Vagina (tissue), 2 donors: ENCODE data around the gene TXN. TPM values are rescaled to one million over a fixed set of nuclear protein-coding genes. Genes with fewer than 3 reads are reported as not detected.

Experiments used
- DNase-seq, 2 donors: peaks; one replicate each; pipeline ENCODE4 v3.0.0-alpha.2; 2017; ENCODE audit errors: extremely low spot score in 2 of 2
- H3K27ac ChIP-seq: fragments of 200-600 bp; sonication (generic); one replicate; pipeline ENCODE4 v1.5.1; 2019
- H3K27me3 ChIP-seq: fragments of 200-600 bp; sonication (generic); one replicate; pipeline ENCODE4 v1.5.1; 2019
- H3K36me3 ChIP-seq, 2 donors: fragments of 200-600 bp; sonication (generic); one replicate each; pipeline ENCODE4 v1.5.1; 2017 to 2019
- H3K4me1 ChIP-seq: fragments of 200-600 bp; sonication (generic); one replicate; pipeline ENCODE4 v1.5.1; 2019
- H3K4me3 ChIP-seq, 2 donors: fragments of 200-600 bp; sonication (generic); 1 replicate in 1 of 2; 2 replicates in 1 of 2; pipeline ENCODE4 v1.5.1; 2016 to 2019
- H3K9me3 ChIP-seq: fragments of 200-600 bp; sonication (generic); one replicate; pipeline ENCODE4 v1.5.1; 2019
- POLR2A ChIP-seq, 2 donors: fragments of 450-650 bp; IDR thresholded peaks; one replicate each; pipeline ENCODE4 v1.6.1; 2017; ENCODE audit warnings: antibody characterized with exemption in 2 of 2, mild to moderate bottlenecking in 2 of 2, moderate library complexity in 2 of 2
- POLR2AphosphoS5 ChIP-seq, 2 donors: sonication (generic); formaldehyde crosslinking; IDR thresholded peaks; one replicate each; pipeline ENCODE4 v1.9.0; 2017; ENCODE audit warnings: antibody characterized with exemption in 2 of 2, mild to moderate bottlenecking in 2 of 2, low read depth in 1 of 2; ENCODE audit not compliant: insufficient read depth in 1 of 2
- intact Hi-C: fragments of 100-400 bp; cut with DNase I; formaldehyde crosslinking; loops from one replicate; pipeline ENCODE4 v1.15.1; 2023
- total RNA-seq: library from RNA; depleted of rRNA; stranded (reverse); fragments of >200 nt; gene quantifications from one replicate; pipeline ENCODE4 v1.2.3, GENCODE V29; 2016
- TF ChIP-seq, protein P1 (sequence below), 3 experiments: fragments of 450-650 bp in 2 of 3; fragments of 200-600 bp in 1 of 3; sonication (generic) in 1 of 3; IDR thresholded peaks; one replicate each; pipeline ENCODE4 v1.5.1; 2017 to 2019; ENCODE audit warnings: antibody characterized with exemption in 3 of 3, mild to moderate bottlenecking in 2 of 3, moderate library complexity in 2 of 3

Gene TXN
- total RNA-seq, 1 donor from 2014 or later = 162 TPM

DNA sequence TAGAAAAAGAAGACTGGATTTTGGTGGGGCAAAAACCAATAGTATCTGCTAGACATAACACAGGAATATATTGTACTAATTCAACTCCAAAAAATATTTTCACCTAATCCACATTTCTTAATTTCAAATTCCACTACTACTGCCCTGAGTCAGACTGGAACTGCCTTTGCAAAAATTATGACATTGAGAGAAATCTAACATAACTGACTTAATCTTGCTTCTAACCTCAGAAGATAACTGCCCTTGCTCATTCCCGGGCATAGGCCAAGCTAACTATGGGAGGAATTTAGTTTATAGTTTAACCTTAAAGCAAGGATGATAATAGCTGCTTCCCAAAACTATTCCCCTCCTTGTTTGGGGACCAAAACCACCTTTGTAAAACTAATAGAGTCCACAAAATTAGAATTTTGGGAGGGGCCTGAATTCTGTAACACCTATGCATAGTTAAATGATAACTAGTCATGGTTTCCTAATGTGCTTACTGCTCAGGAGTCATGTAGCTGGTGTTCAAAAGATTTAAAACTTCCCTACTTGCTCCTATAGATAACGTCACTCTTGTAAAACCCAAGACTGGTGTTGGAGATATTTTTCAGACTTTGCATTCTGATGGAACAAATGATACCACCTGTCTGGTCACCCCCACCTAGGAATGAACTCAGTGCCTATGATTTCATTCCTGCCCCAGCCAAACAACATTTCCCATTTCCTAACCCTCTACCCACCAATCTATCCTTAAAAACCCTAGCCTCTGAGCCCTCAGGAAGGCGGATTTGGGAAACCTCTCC, 14.1 kb upstream of the TXN start:
- Histone ChIP-seq H3K36me3 (no peaks in the 10 kb centered on the region), H3K27me3 (no peaks in the 10 kb centered on the region), H3K9me3 (no peaks in the 10 kb centered on the region), H3K27ac (no peak overlapping the region), H3K4me3 (no peak overlapping the region), H3K4me1 (no peaks in the 10 kb centered on the region)
- intact Hi-C loops = no loop called here
- no peak for DNase-seq
- TF ChIP-seq POLR2A (IDR thresholded peaks at IDR 0.05) = no peak
- no peak for TF ChIP-seq POLR2AphosphoS5 (IDR thresholded peaks at IDR 0.05; ENCODE audit: insufficient read depth in 1 of 2, low read depth in 1 of 2)
- TF ChIP-seq, protein P1, sequence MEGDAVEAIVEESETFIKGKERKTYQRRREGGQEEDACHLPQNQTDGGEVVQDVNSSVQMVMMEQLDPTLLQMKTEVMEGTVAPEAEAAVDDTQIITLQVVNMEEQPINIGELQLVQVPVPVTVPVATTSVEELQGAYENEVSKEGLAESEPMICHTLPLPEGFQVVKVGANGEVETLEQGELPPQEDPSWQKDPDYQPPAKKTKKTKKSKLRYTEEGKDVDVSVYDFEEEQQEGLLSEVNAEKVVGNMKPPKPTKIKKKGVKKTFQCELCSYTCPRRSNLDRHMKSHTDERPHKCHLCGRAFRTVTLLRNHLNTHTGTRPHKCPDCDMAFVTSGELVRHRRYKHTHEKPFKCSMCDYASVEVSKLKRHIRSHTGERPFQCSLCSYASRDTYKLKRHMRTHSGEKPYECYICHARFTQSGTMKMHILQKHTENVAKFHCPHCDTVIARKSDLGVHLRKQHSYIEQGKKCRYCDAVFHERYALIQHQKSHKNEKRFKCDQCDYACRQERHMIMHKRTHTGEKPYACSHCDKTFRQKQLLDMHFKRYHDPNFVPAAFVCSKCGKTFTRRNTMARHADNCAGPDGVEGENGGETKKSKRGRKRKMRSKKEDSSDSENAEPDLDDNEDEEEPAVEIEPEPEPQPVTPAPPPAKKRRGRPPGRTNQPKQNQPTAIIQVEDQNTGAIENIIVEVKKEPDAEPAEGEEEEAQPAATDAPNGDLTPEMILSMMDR (IDR thresholded peaks at IDR 0.05) = no peak

DNA sequence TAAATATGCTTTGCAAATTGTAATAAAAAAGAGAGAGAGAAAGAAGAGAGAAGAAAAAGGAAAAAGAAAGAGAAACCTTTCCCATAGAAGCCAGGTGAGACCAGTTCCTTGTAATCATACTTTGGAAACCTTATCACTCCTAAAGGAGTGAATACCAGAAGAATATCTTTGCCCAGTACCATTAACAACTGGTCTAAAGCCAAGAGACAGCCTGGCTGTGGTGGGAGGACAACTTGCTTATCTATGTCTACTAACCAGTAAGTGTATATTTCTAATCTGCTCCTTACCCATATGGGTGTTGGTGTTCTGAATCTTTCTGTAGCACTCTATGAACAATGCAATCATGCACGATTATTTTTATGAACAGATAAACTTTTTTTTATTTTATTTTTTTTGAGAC, 10.5 kb upstream of the TXN start:
- Histone ChIP-seq H3K4me1 (no peaks in the 10 kb centered on the region), H3K4me3 (no peak overlapping the region), H3K9me3 (no peaks in the 10 kb centered on the region), H3K27me3 (no peaks in the 10 kb centered on the region), H3K36me3 (no peaks in the 10 kb centered on the region), H3K27ac (no peak overlapping the region)
- DNase-seq = no peak
- no peak for TF ChIP-seq POLR2A (IDR thresholded peaks at IDR 0.05)
- TF ChIP-seq POLR2AphosphoS5 (IDR thresholded peaks at IDR 0.05; ENCODE audit: insufficient read depth in 1 of 2, low read depth in 1 of 2) = no peak
- TF ChIP-seq, protein P1 (IDR thresholded peaks at IDR 0.05) = no peak
- intact Hi-C loops = no loop called here

DNA sequence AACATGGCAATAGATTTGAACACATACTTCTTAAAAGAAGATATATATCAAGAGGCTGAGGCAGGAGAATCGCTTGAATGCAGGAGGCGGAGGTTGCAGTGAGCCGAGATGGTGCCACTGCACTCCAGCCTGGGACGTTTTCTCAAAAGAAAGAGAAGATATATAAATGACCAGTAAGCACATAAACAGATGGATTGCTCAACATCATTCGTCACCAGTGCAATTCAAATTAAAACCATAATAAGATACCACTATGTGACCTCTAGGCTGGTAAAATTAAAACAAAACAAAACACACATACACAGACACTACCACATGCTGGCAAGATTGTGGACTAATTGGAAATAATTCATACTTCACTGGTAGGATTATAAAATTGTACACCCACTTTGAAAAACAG, 5.3 kb upstream of the TXN start:
- intact Hi-C loops = no loop called here
- Histone ChIP-seq H3K4me1 (peaks cover 15% of the 10 kb centered on the region), H3K36me3 (no peaks in the 10 kb centered on the region), H3K9me3 (no peaks in the 10 kb centered on the region), H3K27me3 (no peaks in the 10 kb centered on the region), H3K4me3 (no peak overlapping the region), H3K27ac (no peak overlapping the region)
- DNase-seq = no peak
- TF ChIP-seq POLR2AphosphoS5 (IDR thresholded peaks at IDR 0.05; ENCODE audit: insufficient read depth in 1 of 2, low read depth in 1 of 2) (no peak), POLR2A (IDR thresholded peaks at IDR 0.05) (no peak)
- TF ChIP-seq, protein P1 (IDR thresholded peaks at IDR 0.05) = no peak

DNA sequence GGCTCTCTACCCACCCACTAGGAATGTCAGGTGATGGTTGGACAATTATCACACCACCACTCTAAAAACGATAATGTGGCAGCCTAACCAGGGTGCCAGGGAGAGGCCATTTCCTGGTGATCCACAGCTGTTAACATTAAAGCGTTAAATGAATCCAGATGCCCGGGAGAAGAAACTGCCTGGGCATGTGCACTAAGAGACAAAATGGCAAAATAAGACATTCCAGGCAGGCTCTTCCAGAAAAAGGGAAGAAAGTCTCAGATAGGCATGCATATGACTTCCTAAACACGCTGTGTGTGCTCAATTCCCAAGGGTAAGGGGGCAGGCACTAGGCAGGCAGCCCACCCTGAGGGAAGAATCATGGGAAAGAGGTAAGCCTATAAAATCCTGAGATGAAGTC, 4.6 kb upstream of the TXN start:
- TF ChIP-seq, protein P1 (IDR thresholded peaks at IDR 0.05) = no peak
- TF ChIP-seq POLR2A (IDR thresholded peaks at IDR 0.05) = no peak
- TF ChIP-seq POLR2AphosphoS5 (IDR thresholded peaks at IDR 0.05; ENCODE audit: insufficient read depth in 1 of 2, low read depth in 1 of 2) = no peak
- Histone ChIP-seq H3K36me3 (no peaks in the 10 kb centered on the region), H3K27ac (no peak overlapping the region), H3K9me3 (no peaks in the 10 kb centered on the region), H3K27me3 (no peaks in the 10 kb centered on the region), H3K4me3 (no peak overlapping the region), H3K4me1 (peaks cover 15% of the 10 kb centered on the region)
- no peak for DNase-seq
- intact Hi-C loops = no loop called here

DNA sequence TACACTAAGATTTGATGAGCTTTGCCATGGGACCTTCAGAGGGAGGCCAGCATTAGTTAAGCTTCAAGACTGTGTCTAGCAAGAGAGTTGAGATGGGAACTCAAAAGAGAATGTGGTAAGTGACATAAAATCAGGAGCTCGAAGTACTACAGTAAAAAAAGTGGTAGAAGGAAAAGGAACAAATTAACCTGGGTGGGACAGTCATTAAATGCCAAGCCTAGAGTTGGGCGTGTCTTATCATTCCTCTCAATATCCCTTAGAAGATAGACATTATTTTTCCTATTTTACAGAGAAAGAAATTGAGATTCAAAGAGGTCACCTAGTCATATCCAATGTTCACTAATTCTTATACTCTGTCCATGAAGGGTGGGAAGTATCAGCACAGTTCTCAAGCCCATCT, 3.3 kb upstream of the TXN start:
- Histone ChIP-seq H3K27ac (no peak overlapping the region), H3K9me3 (no peaks in the 10 kb centered on the region), H3K4me3 (no peak overlapping the region), H3K36me3 (no peaks in the 10 kb centered on the region), H3K4me1 (peaks cover 22% of the 10 kb centered on the region), H3K27me3 (no peaks in the 10 kb centered on the region)
- DNase-seq = no peak
- TF ChIP-seq POLR2AphosphoS5 (IDR thresholded peaks at IDR 0.05; ENCODE audit: insufficient read depth in 1 of 2, low read depth in 1 of 2) (no peak), POLR2A (IDR thresholded peaks at IDR 0.05) (no peak)
- TF ChIP-seq, protein P1 (IDR thresholded peaks at IDR 0.05) = no peak
- intact Hi-C loops = no loop called here
